Endodermal cell (in vitro differentiated cells): ENCODE measurements around the gene THBS3. TPM values are rescaled to one million over a fixed set of nuclear protein-coding genes. Genes with fewer than 3 reads are reported as not detected.
"Not testable (repeated sequence)": the region's sequence is repeated elsewhere in the genome, so short reads cannot be mapped to it uniquely, and the experiment has no call there.

ENCODE experiments used
- DNase-seq: peaks from one replicate; pipeline ENCODE4 v3.0.0-alpha.2; 2017
- H3K27ac ChIP-seq: 2 replicates; pipeline ENCODE4 v1.5.1; 2013; ENCODE audit warnings: mild to moderate bottlenecking, low read depth, low read length, moderate library complexity
- H3K27me3 ChIP-seq: 2 replicates; pipeline ENCODE4 v1.6.1; 2013; ENCODE audit warnings: mild to moderate bottlenecking, low read length, moderate library complexity; ENCODE audit not compliant: insufficient read depth, control insufficient read depth, poor library complexity, severe bottlenecking
- H3K36me3 ChIP-seq: 2 replicates; pipeline ENCODE4 v1.7.0; 2013; ENCODE audit warnings: mild to moderate bottlenecking, low read length, moderate library complexity; ENCODE audit not compliant: control insufficient read depth, insufficient read depth
- H3K4me1 ChIP-seq: one replicate; pipeline ENCODE4 v1.7.0; 2013; ENCODE audit warnings: low read length; ENCODE audit not compliant: control insufficient read depth, insufficient read depth
- H3K4me3 ChIP-seq: 2 replicates; pipeline ENCODE4 v1.5.1; 2013; ENCODE audit warnings: mild to moderate bottlenecking, low read length, moderate library complexity
- H3K9ac ChIP-seq: 2 replicates; pipeline ENCODE4 v1.6.1; 2013; ENCODE audit warnings: mild to moderate bottlenecking, low read length, moderate library complexity; ENCODE audit not compliant: poor library complexity, severe bottlenecking; ENCODE audit errors: extremely low read depth
- H3K9me3 ChIP-seq: 2 replicates; pipeline ENCODE4 v1.6.1; 2013; ENCODE audit warnings: mild to moderate bottlenecking, low read length, moderate library complexity; ENCODE audit not compliant: control insufficient read depth
- H3K27ac Mint-ChIP-seq: 2 replicates; pipeline ENCODE4 v1.8.0; 2020; ENCODE audit warnings: mixed read lengths
- H3K27me3 Mint-ChIP-seq: 2 replicates; pipeline ENCODE4 v1.8.0; 2021; ENCODE audit warnings: mild to moderate bottlenecking, mixed read lengths; ENCODE audit not compliant: insufficient read depth
- H3K36me3 Mint-ChIP-seq: 2 replicates; pipeline ENCODE4 v1.8.0; 2020; ENCODE audit warnings: low read depth, mixed read lengths
- H3K4me1 Mint-ChIP-seq: 2 replicates; pipeline ENCODE4 v1.8.0; 2020; ENCODE audit warnings: mixed read lengths
- H3K4me3 Mint-ChIP-seq: 2 replicates; pipeline ENCODE4 v1.8.0; 2020; ENCODE audit warnings: mild to moderate bottlenecking, moderate library complexity, mixed read lengths
- H3K9me3 Mint-ChIP-seq: 2 replicates; pipeline ENCODE4 v1.8.0; 2020; ENCODE audit warnings: mild to moderate bottlenecking, mixed read lengths
- CTCF ChIP-seq: fragments of 200-600 bp; sonication (generic); conservative IDR thresholded peaks from 2 replicates; pipeline ENCODE4 v1.5.0; 2021; ENCODE audit warnings: antibody characterized with exemption, mild to moderate bottlenecking
- WGBS, 2 experiments: methylation state at CpG; one replicate each; pipeline versions ENCODE4 v1.1.5 to v1.1.7; 2013; ENCODE audit warnings: missing lambda C conversion rate in 2 of 2, mixed read lengths in 1 of 2; ENCODE audit not compliant: insufficient coverage in 1 of 2, insufficient read length in 1 of 2; 5-methylcytosine and 5-hydroxymethylcytosine counted together
- total RNA-seq, 2 donors: library from RNA; stranded (reverse); fragmentation: NEBNext Ultra II Directional in 1 of 2; extraction: Animal tissue kit (Norgen Biotek cat#: 25700) in 1 of 2; gene quantifications; 2 replicates in 1 of 2; 3 replicates in 1 of 2; pipeline ENCODE4 v1.2.1, GENCODE V29; 2021

THBS3 gene
- total RNA-seq, 2 donors from 2014 or later, result 17.6 to 27.9 TPM

- not testable (repeated sequence) for H3K4me3 Mint-ChIP-seq, H3K27ac ChIP-seq, H3K9me3 Mint-ChIP-seq, H3K36me3 Mint-ChIP-seq, H3K9me3 ChIP-seq, H3K4me1 Mint-ChIP-seq, H3K27me3 ChIP-seq, DNase-seq, H3K27ac Mint-ChIP-seq, H3K4me3 ChIP-seq, H3K4me1 ChIP-seq, H3K36me3 ChIP-seq, H3K9ac ChIP-seq
- WGBS, 2 experiments, result 99% methylated on average over 6 of the region's 6 CpGs; no CpG with 5 or more reads in 1 of the 2 experiments
- peaks cover 14% of the 10 kb centered on the region for H3K27me3 Mint-ChIP-seq
Measured at GRCh38 chr1:155162631-155163030, 45.1 kb downstream of the THBS3 start.

- Histone ChIP-seq H3K9ac (no peak overlapping the region), H3K4me1 (no peaks in the 10 kb centered on the region), H3K36me3 (no peaks in the 10 kb centered on the region), H3K9me3 (no peaks in the 10 kb centered on the region), H3K27ac (no peak overlapping the region), H3K27me3 (peaks cover 9% of the 10 kb centered on the region), H3K4me3 (no peak overlapping the region)
- TF ChIP-seq CTCF, result no peak
- Mint-ChIP-seq H3K27me3 (peaks cover 21% of the 10 kb centered on the region), H3K4me1 (no peaks in the 10 kb centered on the region), H3K36me3 (no peaks in the 10 kb centered on the region), H3K4me3 (no peak overlapping the region), H3K9me3 (no peaks in the 10 kb centered on the region), H3K27ac (no peak overlapping the region)
- WGBS, 2 experiments, result 91 to 95% methylated on average over 6 to 8 of the region's 8 CpGs
- DNase-seq, result no peak
Measured at GRCh38 chr1:155160128-155160527, 47.6 kb downstream of the THBS3 start.

GRCh38 chr1:155158991-155159390, 48.7 kb downstream of the THBS3 start:
- Histone ChIP-seq H3K27me3 (peaks cover 10% of the 10 kb centered on the region), H3K27ac (no peak overlapping the region), H3K36me3 (no peaks in the 10 kb centered on the region), H3K4me3 (no peak overlapping the region), H3K9ac (no peak overlapping the region), H3K4me1 (no peaks in the 10 kb centered on the region), H3K9me3 (no peaks in the 10 kb centered on the region)
- Mint-ChIP-seq H3K27me3 (peaks cover 25% of the 10 kb centered on the region), H3K4me3 (no peak overlapping the region), H3K4me1 (no peaks in the 10 kb centered on the region), H3K27ac (no peak overlapping the region), H3K9me3 (no peaks in the 10 kb centered on the region), H3K36me3 (no peaks in the 10 kb centered on the region)
- 75 to 76% methylated on average over 1 of the region's 1 CpG for WGBS, 2 experiments
- DNase-seq, result no peak
- no peak for TF ChIP-seq CTCF

- not testable (repeated sequence) for H3K36me3 ChIP-seq, H3K36me3 Mint-ChIP-seq, H3K27ac ChIP-seq, H3K27ac Mint-ChIP-seq, H3K9me3 Mint-ChIP-seq, H3K9ac ChIP-seq, DNase-seq, H3K4me3 ChIP-seq, H3K4me3 Mint-ChIP-seq, H3K9me3 ChIP-seq, H3K4me1 ChIP-seq, H3K4me1 Mint-ChIP-seq
- WGBS, 2 experiments, result 66 to 76% methylated on average over 2 to 3 of the region's 3 CpGs
- peaks cover 34% of the 10 kb centered on the region for H3K27me3 Mint-ChIP-seq
- peaks cover 10% of the 10 kb centered on the region for H3K27me3 ChIP-seq
Measured at GRCh38 chr1:155155996-155156643, 51.6 kb downstream of the THBS3 start.

Other genes with a start within 250 kb of the THBS3 start
- gene PYGO2, start 246.1 kb downstream of the THBS3 start, total RNA-seq, result 10 to 100 TPM; 33.4 to 40.4 TPM
- gene SHC1, start 237.2 kb downstream of the THBS3 start, total RNA-seq, result 100 to 1,000 TPM; 157 to 231 TPM
- gene CKS1B, start 233.2 kb downstream of the THBS3 start, total RNA-seq, result 100 to 1,000 TPM; 145 to 229 TPM
- 10 to 100 TPM; 61.9 to 65.0 TPM for gene FLAD1, start 224.6 kb downstream of the THBS3 start, total RNA-seq
- gene LENEP, start 214.3 kb downstream of the THBS3 start, total RNA-seq, result 1 to 10 TPM in 1 of 2 donors, not detected in 1; 2.0 TPM
- gene ZBTB7B, start 205.1 kb downstream of the THBS3 start, total RNA-seq, result 10 to 100 TPM; 21.2 to 23.3 TPM
- gene DCST2, start 174.1 kb downstream of the THBS3 start, total RNA-seq, result 1 to 10 TPM in 1 of 2 donors, under 1 TPM in 1; 0.44 to 2.0 TPM
- not detected for gene DCST1, start 174.1 kb downstream of the THBS3 start, total RNA-seq
- 10 to 100 TPM; 13.4 to 16.5 TPM for gene ADAM15, start 156.6 kb downstream of the THBS3 start, total RNA-seq
- gene EFNA4, start 144.2 kb downstream of the THBS3 start, total RNA-seq, result 10 to 100 TPM; 15.9 to 17.9 TPM
- gene EFNA3, start 129.1 kb downstream of the THBS3 start, total RNA-seq, result 1 to 10 TPM; 3.1 to 6.0 TPM
- 1 to 10 TPM; 3.6 to 5.0 TPM for gene EFNA1, start 80.0 kb downstream of the THBS3 start, total RNA-seq
- 10 to 100 TPM; 25.1 to 29.8 TPM for gene SLC50A1, start 72.0 kb downstream of the THBS3 start, total RNA-seq
- 10 to 100 TPM; 48.8 to 73.4 TPM for gene DPM3, start 67.4 kb downstream of the THBS3 start, total RNA-seq
- 100 to 1,000 TPM; 143 to 152 TPM for gene KRTCAP2, start 34.6 kb downstream of the THBS3 start, total RNA-seq
- gene TRIM46, start 34.0 kb downstream of the THBS3 start, total RNA-seq, result 1 to 10 TPM; 5.1 to 7.1 TPM
- 10 to 100 TPM; 47.3 to 63.2 TPM for gene MTX1, start 798 bp upstream of the THBS3 start, total RNA-seq
- gene ENTREP3, start 47.6 kb upstream of the THBS3 start, total RNA-seq, result 10 to 100 TPM; 49.5 to 65.9 TPM
- gene SCAMP3, start 54.5 kb upstream of the THBS3 start, total RNA-seq, result 10 to 100 TPM; 56.1 TPM
- gene CLK2, start 65.6 kb upstream of the THBS3 start, total RNA-seq, result 10 to 100 TPM; 69.8 to 82.3 TPM
- gene HCN3, start 69.6 kb upstream of the THBS3 start, total RNA-seq, result 1 to 10 TPM; 8.7 to 9.2 TPM
- under 1 TPM in 1 of 2 donors, not detected in 1; 0.40 TPM for gene PKLR, start 93.5 kb upstream of the THBS3 start, total RNA-seq
- gene FDPS, start 101.0 kb upstream of the THBS3 start, total RNA-seq, result 100 to 1,000 TPM; 247 to 250 TPM
- gene RUSC1, start 113.0 kb upstream of the THBS3 start, total RNA-seq, result 10 to 100 TPM; 74.5 to 83.8 TPM